Measurements from ENCODE around the gene GRB10.
A peak's percentile ranks its signal among the peaks of the same experiment; 100 is the strongest.

Gene GRB10

GRCh38 chr7:50656141-50656895 lies 126.4 kb downstream of the GRB10 start:
- DNase-seq (ENCODE audit: low read depth), result no peak
- Histone ChIP-seq H3K9me3 (ENCODE audit: control insufficient read depth, low read length) (no peaks in the 10 kb centered on the region), H3K36me3 (ENCODE audit: control insufficient read depth, insufficient read depth, low read length, severe bottlenecking) (peaks cover 10% of the 10 kb centered on the region)

GRCh38 chr7:50655490-50655889 lies 127.2 kb downstream of the GRB10 start:
- H3K36me3 ChIP-seq (ENCODE audit: control insufficient read depth, insufficient read depth, low read length, severe bottlenecking), result peaks cover 11% of the 10 kb centered on the region

More at GRCh38 chr7:50656141-50656895, 126.4 kb downstream of the GRB10 start:
- H3K4me1 ChIP-seq (ENCODE audit: control insufficient read depth, insufficient read depth, low read length), result peaks cover 62% of the 10 kb centered on the region
- H3K9ac ChIP-seq (ENCODE audit: low read length), result no peak overlapping the region
- H3K4me3 ChIP-seq (ENCODE audit: low read length), result no peak overlapping the region
- H3K27me3 ChIP-seq (replicated peaks; ENCODE audit: control insufficient read depth, insufficient read depth, low read length), result no peaks in the 10 kb centered on the region

DNA sequence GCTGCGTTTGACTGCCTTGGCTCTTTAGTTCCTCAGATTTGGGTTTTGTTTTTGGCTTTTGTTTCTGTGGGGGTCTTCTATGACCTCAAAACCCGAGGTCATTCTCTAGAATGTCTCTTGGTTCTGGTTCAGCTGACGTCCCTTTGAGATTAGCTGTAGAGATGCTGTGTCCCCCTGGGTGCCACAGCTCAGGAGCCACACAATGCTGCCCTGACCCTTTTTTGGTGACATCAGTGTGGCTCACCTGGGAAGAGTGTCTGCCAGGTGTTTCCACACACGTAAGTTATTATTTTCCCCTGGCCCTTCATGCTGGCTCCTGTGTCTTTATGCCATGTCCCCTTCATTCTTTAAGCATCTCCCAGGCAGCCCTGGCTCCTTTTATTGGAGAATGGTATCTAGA lies 127.7 kb downstream of the GRB10 start:
- Histone ChIP-seq H3K9me3 (ENCODE audit: control insufficient read depth, low read length) (no peaks in the 10 kb centered on the region), H3K4me3 (ENCODE audit: low read length) (no peak overlapping the region), H3K9ac (ENCODE audit: low read length) (no peak overlapping the region), H3K27me3 (replicated peaks; ENCODE audit: control insufficient read depth, insufficient read depth, low read length) (no peaks in the 10 kb centered on the region), H3K36me3 (ENCODE audit: control insufficient read depth, insufficient read depth, low read length, severe bottlenecking) (peaks cover 12% of the 10 kb centered on the region), H3K4me1 (ENCODE audit: control insufficient read depth, insufficient read depth, low read length) (peaks cover 65% of the 10 kb centered on the region)
- no peak for DNase-seq (ENCODE audit: low read depth)

More at GRCh38 chr7:50655490-50655889, 127.2 kb downstream of the GRB10 start:
- Histone ChIP-seq H3K9ac (ENCODE audit: low read length) (no peak overlapping the region), H3K27me3 (replicated peaks; ENCODE audit: control insufficient read depth, insufficient read depth, low read length) (no peaks in the 10 kb centered on the region), H3K4me1 (ENCODE audit: control insufficient read depth, insufficient read depth, low read length) (peaks cover 65% of the 10 kb centered on the region), H3K9me3 (ENCODE audit: control insufficient read depth, low read length) (no peaks in the 10 kb centered on the region), H3K4me3 (ENCODE audit: low read length) (no peak overlapping the region)
- no peak for DNase-seq (ENCODE audit: low read depth)

- H3K4me1 ChIP-seq (ENCODE audit: control insufficient read depth, insufficient read depth, low read length), result peaks cover 65% of the 10 kb centered on the region
- peak overlapping the region; percentile 82 for H3K9ac ChIP-seq (ENCODE audit: low read length)
- peak overlapping the region; percentile 48 for H3K4me3 ChIP-seq (ENCODE audit: low read length)
- H3K36me3 ChIP-seq (ENCODE audit: control insufficient read depth, insufficient read depth, low read length, severe bottlenecking), result peaks cover 10% of the 10 kb centered on the region
- no peaks in the 10 kb centered on the region for H3K27me3 ChIP-seq (replicated peaks; ENCODE audit: control insufficient read depth, insufficient read depth, low read length)
- H3K9me3 ChIP-seq (ENCODE audit: control insufficient read depth, low read length), result no peaks in the 10 kb centered on the region
- no peak for DNase-seq (ENCODE audit: low read depth)
Observed at GRCh38 chr7:50653981-50654425, 128.7 kb downstream of the GRB10 start.

GRCh38 chr7:50653126-50653864 lies 129.4 kb downstream of the GRB10 start:
- Histone ChIP-seq H3K4me1 (ENCODE audit: control insufficient read depth, insufficient read depth, low read length) (peaks cover 63% of the 10 kb centered on the region), H3K9me3 (ENCODE audit: control insufficient read depth, low read length) (no peaks in the 10 kb centered on the region), H3K4me3 (ENCODE audit: low read length) (peak overlapping the region; percentile 48), H3K9ac (ENCODE audit: low read length) (peak overlapping the region; percentile 82), H3K36me3 (ENCODE audit: control insufficient read depth, insufficient read depth, low read length, severe bottlenecking) (peaks cover 11% of the 10 kb centered on the region), H3K27me3 (replicated peaks; ENCODE audit: control insufficient read depth, insufficient read depth, low read length) (no peaks in the 10 kb centered on the region)
- DNase-seq (ENCODE audit: low read depth), result peak; percentile 86

GRCh38 chr7:50652400-50653125 lies 130.1 kb downstream of the GRB10 start:
- DNase-seq (ENCODE audit: low read depth), result no peak
- H3K4me3 ChIP-seq (ENCODE audit: low read length), result peak overlapping the region; percentile 48
- no peaks in the 10 kb centered on the region for H3K27me3 ChIP-seq (replicated peaks; ENCODE audit: control insufficient read depth, insufficient read depth, low read length)
- H3K36me3 ChIP-seq (ENCODE audit: control insufficient read depth, insufficient read depth, low read length, severe bottlenecking), result peaks cover 11% of the 10 kb centered on the region
- H3K9ac ChIP-seq (ENCODE audit: low read length), result peak overlapping the region; percentile 82
- peaks cover 56% of the 10 kb centered on the region for H3K4me1 ChIP-seq (ENCODE audit: control insufficient read depth, insufficient read depth, low read length)
- H3K9me3 ChIP-seq (ENCODE audit: control insufficient read depth, low read length), result no peaks in the 10 kb centered on the region

DNA sequence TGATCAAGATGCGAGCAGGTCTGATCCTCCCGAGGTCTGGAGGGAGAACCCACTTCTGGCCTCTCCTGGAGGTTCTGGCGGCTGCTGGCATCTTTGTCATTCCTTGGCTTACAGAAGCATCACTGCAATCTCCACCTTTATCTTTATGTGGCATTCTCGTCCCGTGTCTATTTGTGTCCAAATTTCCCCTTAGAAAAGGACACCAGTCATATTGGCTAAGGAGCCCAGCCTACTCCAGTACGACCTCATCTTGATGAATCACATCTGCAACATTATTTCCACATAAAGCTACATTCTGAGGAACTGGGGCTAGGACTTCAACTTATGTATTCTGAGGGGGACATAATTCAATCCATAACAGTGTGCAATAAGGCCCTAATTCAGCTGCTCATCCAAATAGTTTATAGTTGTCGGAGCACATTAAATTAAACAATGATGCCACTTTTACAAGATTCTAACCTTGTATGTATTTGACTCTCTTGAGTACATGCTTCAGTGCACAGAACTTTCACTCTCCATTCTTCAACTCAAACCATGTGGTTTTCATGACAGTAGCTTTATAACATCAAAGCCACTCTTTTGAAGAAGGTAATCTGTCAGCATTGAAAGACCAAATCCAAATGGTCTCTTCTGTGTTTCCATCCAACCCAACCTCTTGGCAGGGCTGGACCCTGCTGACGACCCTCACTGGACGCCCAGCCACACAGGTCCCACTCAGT lies 131.3 kb downstream of the GRB10 start:
- Histone ChIP-seq H3K9ac (ENCODE audit: low read length) (no peak overlapping the region), H3K4me3 (ENCODE audit: low read length) (no peak overlapping the region), H3K9me3 (ENCODE audit: control insufficient read depth, low read length) (no peaks in the 10 kb centered on the region), H3K27me3 (replicated peaks; ENCODE audit: control insufficient read depth, insufficient read depth, low read length) (no peaks in the 10 kb centered on the region), H3K36me3 (ENCODE audit: control insufficient read depth, insufficient read depth, low read length, severe bottlenecking) (peaks cover 11% of the 10 kb centered on the region), H3K4me1 (ENCODE audit: control insufficient read depth, insufficient read depth, low read length) (peaks cover 48% of the 10 kb centered on the region)
- DNase-seq (ENCODE audit: low read depth), result no peak

- no peak overlapping the region for H3K9ac ChIP-seq (ENCODE audit: low read length)
- H3K4me3 ChIP-seq (ENCODE audit: low read length), result no peak overlapping the region
- H3K4me1 ChIP-seq (ENCODE audit: control insufficient read depth, insufficient read depth, low read length), result peaks cover 35% of the 10 kb centered on the region
- H3K27me3 ChIP-seq (replicated peaks; ENCODE audit: control insufficient read depth, insufficient read depth, low read length), result no peaks in the 10 kb centered on the region
- no peaks in the 10 kb centered on the region for H3K9me3 ChIP-seq (ENCODE audit: control insufficient read depth, low read length)
- DNase-seq (ENCODE audit: low read depth), result no peak
- H3K36me3 ChIP-seq (ENCODE audit: control insufficient read depth, insufficient read depth, low read length, severe bottlenecking), result peaks cover 11% of the 10 kb centered on the region
Observed at GRCh38 chr7:50650057-50650664, 132.5 kb downstream of the GRB10 start.

DNA sequence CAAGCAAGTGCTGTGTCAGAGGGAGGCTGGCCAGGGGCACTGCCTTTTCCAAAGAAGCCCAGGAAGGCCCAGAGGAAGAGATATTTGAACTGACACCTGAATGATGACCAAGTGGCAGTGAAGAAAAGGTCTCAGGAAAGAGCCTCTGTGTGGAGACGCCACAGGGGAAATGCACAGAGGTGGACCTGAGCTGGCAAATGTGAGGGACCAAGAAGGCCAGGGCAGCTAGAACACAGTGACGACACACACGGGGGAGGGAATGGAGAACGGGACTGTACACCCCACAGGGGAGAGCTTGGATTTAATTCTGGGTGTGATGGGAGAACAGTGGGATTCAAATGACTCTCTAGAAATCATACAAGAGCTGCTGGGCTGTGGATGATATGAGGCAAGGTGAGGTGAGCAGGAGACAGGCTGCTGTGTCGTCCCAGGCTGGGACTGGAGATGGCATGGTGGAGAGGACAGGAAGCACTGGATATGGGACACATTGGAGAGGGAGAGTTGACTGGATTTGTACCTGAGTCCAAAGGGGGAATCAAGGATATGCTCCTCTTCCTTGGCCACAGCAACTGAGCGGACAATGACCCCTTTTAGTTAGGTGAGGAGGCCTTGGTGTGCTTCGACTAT lies 133.3 kb downstream of the GRB10 start:
- Histone ChIP-seq H3K4me3 (ENCODE audit: low read length) (no peak overlapping the region), H3K9ac (ENCODE audit: low read length) (no peak overlapping the region), H3K4me1 (ENCODE audit: control insufficient read depth, insufficient read depth, low read length) (peaks cover 27% of the 10 kb centered on the region), H3K9me3 (ENCODE audit: control insufficient read depth, low read length) (no peaks in the 10 kb centered on the region), H3K36me3 (ENCODE audit: control insufficient read depth, insufficient read depth, low read length, severe bottlenecking) (peaks cover 11% of the 10 kb centered on the region), H3K27me3 (replicated peaks; ENCODE audit: control insufficient read depth, insufficient read depth, low read length) (no peaks in the 10 kb centered on the region)
- no peak for DNase-seq (ENCODE audit: low read depth)

GRCh38 chr7:50648570-50649169 lies 134.0 kb downstream of the GRB10 start:
- H3K4me3 ChIP-seq (ENCODE audit: low read length), result no peak overlapping the region
- no peak for DNase-seq (ENCODE audit: low read depth)
- H3K9me3 ChIP-seq (ENCODE audit: control insufficient read depth, low read length), result no peaks in the 10 kb centered on the region
- H3K36me3 ChIP-seq (ENCODE audit: control insufficient read depth, insufficient read depth, low read length, severe bottlenecking), result peaks cover 11% of the 10 kb centered on the region
- no peaks in the 10 kb centered on the region for H3K27me3 ChIP-seq (replicated peaks; ENCODE audit: control insufficient read depth, insufficient read depth, low read length)
- H3K9ac ChIP-seq (ENCODE audit: low read length), result no peak overlapping the region
- H3K4me1 ChIP-seq (ENCODE audit: control insufficient read depth, insufficient read depth, low read length), result peaks cover 20% of the 10 kb centered on the region
